NCI-H82 treated with DMSO at 0.1 percent for 48 hours (cell line): Measurements from ENCODE around the gene B3GAT1.

Experiments
- DNase-seq: peaks from one replicate; lab custom pipeline; 2025; ENCODE audit not compliant: unreplicated experiment; lab: John Stamatoyannopoulos, UW

Gene B3GAT1

DNA sequence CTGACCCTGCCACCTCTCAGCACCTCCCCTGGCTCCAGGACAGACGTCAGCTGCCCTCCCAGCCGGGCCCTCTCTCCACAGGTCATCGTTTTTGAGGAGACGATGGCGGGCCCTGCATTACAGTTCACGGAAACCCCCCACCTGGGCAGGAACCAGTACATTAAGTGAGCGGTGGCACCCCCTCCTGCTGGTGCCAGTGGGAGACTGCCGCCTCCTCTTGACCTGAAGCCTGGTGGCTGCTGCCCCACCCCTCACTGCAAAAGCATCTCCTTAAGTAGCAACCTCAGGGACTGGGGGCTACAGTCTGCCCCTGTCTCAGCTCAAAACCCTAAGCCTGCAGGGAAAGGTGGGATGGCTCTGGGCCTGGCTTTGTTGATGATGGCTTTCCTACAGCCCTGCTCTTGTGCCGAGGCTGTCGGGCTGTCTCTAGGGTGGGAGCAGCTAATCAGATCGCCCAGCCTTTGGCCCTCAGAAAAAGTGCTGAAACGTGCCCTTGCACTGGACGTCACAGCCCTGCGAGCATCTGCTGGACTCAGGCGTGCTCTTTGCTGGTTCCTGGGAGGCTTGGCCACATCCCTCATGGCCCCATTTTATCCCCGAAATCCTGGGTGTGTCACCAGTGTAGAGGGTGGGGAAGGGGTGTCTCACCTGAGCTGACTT is 37.0 kb downstream of the B3GAT1 start:
- no peak for DNase-seq

DNA sequence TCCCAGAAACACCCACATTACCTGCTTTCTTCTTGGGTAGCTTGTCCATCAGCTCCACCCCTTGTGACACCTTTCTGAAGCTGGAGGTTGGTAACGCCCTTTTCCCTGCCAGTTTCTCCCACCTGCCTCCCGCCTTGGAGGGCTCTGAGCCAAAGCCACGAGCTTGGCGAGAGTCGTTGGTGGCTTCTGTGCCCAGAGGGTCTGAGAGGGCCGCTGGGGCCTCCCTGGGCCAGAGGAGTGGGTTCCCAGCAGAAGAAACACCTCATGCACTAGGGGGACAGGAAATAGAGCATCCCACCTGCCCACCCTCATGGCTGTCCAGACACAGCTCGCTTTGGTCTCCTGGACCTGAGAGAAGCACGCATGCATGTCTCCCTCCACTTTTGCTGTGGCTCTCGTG is 37.9 kb downstream of the B3GAT1 start:
- DNase-seq, result no peak

DNA sequence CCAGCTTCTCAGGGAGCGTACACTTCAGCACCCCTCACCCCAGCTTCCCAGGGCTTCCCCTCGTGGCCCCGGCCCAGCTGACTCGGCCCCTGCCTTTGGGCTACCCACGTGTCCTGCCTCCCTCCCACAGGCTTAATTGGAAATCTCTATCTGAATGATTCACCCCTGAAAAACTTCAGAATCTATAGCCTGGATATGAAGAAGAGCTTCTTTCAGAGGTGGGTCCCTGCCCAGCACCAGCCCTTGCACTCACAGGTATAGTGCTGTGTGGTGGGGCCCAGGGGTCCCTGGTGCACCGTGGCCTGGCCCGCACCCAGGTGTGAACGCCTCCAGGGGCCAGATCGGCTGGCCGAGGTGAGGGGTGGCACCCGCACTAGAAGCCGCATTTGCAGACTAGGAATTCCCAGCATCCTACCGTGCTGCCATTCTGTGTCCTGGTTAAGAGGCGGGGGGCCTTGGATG is 38.4 kb downstream of the B3GAT1 start:
- DNase-seq, result no peak

DNA sequence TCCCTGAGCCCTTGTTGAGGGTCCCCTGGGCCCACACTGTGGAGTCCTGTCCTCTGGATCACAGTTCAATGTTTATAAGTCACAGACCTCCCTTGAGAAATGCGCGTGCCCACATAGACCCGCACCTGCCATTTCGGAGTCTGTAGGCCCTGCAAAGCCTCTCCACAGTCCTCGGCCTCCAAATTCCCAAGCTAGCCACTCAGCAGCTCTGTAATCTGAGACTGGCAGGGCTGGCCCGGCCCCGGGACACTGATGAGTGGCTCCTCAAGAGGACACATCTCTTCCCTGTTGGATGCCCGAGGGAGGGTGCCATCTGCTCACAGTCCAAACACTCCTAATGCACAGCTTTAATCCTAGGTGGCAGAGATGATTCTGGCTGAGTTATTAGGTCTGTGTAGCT is 39.1 kb downstream of the B3GAT1 start:
- DNase-seq, result no peak

DNA sequence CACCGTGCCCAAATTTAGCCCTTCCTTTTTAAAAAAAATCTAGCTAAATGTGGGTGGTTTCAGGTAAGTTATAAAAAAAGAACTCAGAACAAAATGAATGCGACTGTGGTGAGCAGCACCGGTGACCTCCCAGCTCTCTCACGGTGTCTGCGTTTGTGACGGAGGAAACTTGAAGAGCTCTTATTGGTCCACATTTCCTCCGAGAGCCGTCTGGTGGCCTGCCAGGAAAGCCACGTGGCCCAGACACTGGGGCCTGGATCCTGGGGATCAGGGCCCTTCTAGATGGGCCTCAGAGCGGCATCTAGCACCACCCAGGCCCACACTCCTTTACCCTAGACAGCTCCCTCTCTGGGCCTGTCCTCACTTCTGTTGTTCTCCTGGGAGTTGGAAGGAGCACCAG is 39.5 kb downstream of the B3GAT1 start:
- no peak for DNase-seq

DNA sequence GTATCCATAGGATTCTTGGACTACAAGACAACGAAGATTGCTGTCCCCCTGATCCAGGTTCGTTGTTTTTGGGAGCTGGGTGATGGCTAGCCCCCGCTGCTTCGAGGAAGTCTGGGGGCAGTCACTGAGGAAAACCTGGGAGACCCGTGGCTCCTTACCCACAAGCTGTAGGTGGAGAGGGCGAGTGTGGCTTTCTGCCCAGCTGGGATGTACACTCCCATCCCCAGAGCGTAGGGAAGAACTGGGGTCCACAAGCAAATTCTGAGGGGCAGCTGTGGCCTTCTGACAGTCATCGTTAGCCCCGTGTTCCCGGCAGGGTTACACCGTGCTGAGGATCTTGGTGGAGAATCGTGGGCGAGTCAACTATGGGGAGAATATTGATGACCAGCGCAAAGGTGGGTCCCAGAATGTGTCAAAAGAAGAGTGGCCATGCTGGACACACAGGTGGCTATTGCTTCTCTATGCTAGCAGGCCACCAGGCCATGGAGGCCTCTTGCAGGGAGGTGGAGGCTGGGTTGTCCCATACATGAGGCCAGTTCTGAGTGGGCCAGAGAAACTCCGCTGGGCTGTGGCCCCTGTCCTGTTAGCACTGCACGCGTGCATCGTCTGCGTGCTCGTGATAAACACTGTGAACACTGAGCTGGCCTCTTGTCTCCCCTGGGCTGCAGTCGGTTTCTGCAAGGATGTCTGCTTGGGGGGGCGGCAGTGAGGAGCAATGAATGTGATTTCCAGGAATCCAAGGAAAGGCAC is 40.4 kb downstream of the B3GAT1 start:
- no peak for DNase-seq

DNA sequence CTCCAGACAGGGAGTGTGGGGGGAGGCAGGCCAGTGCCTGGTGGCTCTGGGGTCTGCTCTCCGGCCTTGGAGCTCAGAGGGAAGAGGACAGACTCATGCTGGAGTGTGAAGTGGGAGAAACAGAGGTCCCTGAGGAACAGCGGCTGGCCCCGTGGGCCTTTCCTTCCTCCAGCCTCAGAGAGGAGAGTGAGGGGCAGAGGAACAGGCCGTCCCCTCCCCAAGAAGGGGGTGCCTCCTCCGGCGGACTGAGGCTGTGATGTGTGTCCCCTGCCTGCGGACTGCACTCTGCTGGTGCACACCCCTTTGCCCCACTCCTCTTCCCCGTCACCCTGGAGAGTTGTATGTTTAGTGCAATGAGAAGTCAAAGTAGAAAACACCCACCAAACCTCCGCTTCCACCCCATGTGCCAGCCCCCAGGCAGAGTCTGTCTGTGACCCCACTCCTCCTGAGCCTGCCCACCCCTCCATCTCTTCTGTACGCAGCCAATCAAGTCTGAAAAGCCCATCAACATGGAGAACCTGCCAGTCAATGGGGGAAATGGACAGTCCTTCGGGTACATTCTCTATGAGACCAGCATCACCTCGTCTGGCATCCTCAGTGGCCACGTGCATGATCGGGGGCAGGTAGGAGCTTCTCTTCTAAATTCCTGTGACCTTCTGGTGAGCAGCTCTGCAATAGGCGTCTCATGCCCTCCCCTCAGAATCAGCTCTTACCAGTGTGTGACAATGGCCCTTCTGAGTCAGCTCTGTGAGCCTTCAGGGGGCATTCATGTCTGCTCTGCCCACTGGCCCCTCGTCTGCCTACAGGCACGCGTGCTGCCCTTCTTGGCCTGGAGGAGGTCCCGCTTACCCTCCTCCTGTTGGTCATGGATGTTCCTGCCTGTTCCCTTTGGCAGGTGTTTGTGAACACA is 41.3 kb downstream of the B3GAT1 start:
- no peak for DNase-seq

DNA sequence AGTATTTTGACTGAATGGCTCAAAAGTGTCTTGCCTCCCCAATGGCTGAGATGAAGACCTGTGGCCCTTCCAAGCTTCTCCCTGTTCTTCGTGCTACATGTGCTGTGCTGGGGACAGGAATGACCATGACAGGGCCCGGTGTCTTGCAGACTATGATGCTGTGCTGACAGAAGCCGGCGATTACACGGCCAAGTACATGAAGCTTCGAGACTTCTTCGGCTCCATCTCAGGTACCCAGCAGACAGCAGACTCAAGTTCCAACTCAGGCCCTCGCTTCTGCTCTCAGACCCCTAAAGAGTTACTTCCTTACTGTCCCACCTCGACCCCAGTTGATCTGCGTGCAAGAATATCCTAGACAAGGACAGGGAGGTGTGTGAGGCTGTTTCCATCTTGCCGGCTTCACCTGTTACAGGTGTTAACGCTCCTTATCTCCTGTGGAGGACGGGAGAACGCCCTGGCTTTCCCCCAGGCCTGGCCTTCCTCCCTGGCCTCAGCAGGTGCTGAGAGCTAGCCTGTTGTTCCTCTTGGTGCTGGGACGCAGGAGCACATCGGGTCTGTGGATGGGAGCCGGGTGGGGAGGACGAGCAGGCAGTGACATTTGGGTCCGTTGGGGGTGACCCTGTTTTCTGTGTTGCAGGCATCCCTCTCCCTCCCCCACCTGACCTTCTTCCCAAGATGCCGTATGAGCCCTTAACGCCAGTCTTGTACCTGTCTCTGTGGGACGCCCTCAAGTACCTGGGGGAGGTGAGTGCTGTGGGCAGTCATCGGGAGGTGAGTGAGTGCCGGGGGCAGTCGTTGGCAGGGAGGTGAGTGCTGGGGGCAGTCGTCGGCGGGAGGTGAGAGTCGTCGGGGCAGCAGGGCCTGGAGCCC is 42.2 kb downstream of the B3GAT1 start:
- no peak for DNase-seq

DNA sequence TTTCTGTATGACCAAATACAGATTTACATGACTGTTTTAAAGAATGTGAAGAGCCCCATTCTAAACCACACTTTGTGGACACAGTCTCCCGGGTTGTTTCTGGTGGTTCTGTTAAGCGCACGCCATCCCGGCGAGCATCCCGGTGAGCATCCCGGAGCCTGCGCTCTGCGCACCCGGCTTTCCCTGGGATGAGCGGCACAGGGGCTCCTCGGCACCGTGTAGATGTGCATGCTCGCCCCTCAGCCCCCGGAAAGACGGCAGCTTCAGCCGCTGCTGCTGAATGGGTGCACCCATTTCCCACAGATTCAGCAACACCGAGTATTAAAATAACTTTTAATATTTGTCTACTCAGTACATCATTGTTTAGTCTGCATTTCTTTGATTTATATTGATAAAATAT is 44.3 kb downstream of the B3GAT1 start:
- no peak for DNase-seq

DNA sequence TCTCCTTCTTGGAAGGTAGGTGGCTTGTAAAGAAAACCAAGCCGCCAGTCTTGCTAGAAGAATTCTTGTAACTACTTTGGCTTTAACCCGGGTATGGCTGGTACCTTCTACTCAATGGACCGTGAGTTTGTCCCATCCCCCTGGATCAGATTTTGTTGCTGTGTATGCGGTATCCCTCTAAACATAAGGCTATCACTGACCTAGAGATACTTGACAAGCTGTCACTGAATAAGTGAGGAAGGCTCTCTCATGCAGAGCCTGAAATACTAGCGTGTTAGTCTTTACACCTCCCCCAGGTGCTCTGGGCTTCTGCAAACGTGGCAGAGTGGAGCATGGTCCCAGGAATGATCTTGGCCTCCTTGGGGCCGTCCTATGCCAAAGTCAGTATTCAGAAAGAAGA is 45.8 kb downstream of the B3GAT1 start:
- no peak for DNase-seq

DNA sequence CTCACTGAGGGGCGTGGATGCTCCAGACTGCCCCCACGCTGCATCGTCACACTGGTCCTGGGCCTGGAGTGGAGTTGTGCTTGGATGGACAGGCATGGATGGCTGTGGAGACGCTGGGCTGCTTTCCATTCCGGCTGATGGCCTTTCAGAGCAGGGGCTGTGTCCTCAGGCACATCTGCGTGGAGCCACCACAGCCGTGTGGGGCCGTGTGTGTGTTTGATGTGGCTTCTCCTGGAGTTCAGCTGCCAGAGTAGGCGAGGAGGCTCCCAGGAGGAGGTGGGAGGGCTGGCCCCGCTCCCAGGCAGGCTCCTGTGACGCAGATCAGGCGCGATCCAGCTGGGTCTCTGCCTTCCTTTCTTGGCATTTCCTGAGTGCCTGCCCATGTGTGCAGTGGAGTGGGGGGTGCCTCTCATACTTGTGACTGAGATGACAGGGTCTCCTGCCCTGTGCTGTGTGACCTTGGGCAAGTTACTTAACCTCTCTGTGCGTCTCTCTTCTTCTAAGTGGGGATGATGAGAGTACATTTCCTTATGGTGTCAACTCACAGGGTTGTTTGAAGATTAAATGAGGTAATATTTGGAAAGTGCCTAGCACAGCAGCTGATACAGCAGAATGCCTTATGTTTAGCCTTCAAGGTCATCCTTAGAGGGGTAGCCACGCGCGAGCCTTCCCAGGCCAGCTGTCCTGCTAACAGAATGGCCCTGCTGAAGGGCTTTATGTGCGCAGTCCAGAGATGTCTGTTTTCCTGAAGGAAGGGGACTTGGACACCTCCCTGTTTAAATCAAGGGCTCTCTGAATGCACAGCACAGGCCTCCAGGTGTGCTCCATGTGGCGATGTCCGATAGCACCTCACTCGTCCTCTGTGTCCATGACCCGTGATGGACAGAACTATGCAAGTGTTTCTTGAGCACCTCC is 46.8 kb downstream of the B3GAT1 start:
- DNase-seq, result no peak

DNA sequence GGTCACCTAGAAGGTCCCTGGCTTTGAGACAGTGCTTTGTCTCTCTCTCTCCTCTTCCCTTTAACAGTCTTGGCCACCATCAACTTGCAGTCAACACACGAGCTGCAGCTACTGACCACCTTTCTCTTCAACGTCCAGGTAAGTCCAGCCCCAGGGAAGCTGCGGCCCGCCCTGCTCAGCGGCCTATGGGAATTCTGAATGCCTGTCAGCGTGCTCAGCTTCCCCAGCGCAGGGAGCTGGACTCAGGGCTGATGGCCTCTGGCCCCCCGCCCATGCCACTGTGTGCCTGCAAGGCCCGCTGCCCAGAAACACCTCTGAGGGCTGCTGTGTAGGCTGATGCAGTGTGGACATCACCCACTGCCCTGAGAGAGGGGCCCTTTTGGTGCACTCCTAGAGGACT is 47.8 kb downstream of the B3GAT1 start:
- no peak for DNase-seq

DNA sequence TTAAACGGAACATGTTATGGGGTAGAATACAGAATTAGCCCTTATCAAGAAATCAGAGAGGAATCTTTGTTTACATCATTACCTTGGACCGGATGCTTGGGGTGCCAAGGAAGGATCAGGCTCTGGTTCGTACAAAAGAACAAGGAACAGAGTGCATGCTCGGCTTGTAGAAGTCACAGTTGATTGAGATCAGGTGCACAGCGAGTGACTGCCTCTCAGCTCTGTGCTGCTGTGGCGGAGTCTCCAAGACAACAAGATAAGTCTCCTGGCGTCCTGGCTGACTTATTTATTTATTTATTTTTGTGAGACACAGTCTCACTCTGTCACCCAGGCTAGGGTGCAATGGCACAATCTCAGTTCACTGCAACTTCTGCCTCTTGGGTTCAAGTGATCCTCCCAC is 48.5 kb downstream of the B3GAT1 start:
- DNase-seq, result no peak

DNA sequence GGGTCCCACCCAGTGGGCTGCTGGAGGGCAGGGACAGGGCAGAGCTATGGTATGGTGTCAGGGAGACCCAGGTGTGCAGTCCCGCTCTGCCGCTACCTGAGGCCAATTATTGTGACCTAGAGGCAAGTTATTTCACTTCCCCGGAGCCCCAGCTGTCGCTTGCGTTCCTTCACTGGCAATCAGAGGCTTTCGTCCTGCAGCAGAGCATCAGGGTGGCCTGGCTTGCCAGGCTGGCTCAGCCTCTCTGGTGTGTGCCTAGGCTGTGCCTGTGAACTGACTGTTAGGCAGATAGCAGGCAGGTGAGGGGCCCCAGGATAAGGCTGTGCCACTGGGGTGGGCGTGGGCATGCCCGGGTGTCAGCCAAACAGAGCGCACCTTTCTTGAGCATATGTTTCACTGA is 48.9 kb downstream of the B3GAT1 start:
- no peak for DNase-seq

DNA sequence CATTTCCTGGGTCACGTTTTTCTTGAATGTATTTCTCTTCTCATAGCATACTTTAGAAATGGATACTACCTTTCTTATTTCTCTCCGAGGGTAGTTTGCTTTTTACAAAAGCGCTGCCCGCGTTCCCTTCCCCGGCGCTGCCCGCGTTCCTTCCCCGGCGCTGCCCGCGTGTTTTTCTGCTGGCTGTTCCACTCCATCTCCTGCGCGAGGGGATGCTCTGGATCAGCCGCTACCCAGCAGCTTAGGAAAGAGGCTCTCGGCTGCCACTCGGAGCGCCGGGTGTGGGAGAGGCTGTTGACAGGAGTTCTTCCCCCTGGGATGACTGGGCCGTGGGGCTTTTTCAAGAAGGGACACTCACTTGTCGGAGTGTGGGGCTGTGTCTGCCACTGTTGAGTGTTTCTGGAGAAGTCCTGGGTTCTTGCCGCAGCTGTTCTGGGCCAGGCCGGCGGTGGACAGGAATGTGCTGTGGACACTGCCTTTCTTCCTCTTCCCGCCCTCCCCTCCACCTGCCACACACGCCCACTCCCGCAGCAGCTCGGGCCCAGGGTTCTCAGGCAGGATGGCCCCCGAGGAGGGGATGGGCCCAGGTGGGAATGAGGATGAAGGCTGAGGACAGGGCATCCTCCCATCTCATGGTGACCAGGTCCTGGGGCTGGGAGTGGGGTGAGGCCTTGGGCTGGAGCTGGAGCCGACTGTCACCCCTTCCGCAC is 49.7 kb downstream of the B3GAT1 start:
- DNase-seq, result no peak

DNA sequence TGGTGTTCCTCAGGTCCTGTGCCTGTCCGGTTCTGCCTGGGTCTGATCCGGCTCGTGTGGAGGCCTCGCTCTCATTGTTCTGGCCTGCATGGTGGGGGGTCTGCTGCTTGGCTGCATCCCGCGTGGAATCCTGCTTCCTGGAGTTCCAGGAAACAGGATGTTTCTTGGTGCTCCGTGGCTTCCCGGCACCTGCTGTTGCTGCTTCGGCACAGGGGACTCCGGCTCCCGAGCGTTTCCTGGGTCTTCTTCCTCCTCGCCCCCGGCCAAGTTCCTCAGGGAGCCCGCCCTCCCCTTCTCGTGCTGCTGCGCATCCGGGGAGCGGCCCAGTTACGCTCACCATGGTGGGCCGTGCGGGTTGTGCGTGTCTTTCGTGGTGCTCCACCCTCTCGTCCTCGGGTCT is 50.4 kb downstream of the B3GAT1 start:
- no peak for DNase-seq

DNA sequence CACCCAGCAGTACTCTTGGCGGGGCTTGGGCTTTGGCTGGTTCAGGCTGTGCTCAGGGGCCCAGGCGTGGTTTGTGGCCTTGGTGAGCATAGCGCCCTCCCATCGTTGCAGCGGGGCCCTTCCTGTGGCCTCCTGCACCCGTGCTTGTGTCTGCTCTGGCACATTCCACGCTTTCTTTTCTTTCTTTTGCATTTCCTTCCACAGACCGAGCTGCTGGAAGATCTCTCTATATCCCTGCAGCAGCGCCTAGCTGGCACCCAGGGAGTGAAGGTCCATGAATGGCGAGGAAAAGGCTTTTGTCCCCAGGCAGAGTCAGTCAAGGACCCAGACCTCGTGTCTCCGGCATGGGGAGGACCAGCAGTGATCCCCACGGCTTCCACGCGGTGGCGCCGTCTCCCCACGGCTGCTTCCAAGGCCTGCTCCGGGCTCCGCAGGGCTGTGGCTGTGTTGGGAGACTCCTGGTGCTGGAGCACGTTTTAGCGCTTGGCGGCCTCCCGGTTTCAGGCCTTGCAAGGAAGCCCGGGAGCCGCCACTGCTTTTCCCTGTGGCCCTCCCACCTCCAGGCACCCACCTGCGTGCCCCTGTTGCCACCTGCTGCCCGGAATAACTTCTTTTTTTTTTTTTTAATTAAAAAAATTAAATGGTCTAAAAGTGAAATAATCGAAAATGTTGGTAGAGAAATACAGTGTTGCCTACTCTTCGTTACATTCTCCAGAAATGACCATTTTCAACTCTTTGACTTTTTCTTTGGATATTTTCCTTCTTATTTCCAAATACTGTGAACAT is 51.8 kb downstream of the B3GAT1 start:
- peak; percentile 8 for DNase-seq

DNA sequence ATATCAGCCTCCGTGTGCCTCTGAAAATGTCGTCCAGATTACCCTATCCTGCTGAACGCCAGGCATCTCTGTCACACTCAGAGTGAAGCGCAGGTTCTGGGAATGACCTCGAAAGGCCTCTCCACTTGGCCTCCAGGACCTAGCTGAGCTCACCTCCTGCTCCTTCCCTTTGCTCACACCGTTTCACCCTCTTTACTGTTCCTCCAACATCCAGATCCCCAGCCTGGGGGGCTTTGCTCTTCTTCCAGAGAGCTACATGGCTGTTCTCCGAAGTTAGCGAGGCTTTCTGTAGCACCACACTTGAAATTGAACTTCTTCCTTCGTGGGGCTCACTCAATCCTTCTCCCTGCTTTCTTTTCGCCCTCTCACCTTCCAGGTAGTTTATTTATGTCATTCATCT is 52.4 kb downstream of the B3GAT1 start:
- DNase-seq, result no peak
